Stimulated activated CD8-positive, alpha-beta memory T cell treated with anti-CD3 and anti-CD28 coated beads, Interleukin-7, amount 100 ng/mL, for 48 hours (primary cell): ENCODE results near the gene WDFY1.

Source experiments
- DNase-seq, 2 donors: peaks; one replicate each; pipeline ENCODE4 v3.0.0-alpha.2; 2020; ENCODE audit warnings: low read depth in 1 of 2; ENCODE audit errors: extremely low read depth in 1 of 2

Gene WDFY1

GRCh38 chr2:223932816-223933800 lies 12.0 kb downstream of the WDFY1 start:
- DNase-seq: no peak

DNA sequence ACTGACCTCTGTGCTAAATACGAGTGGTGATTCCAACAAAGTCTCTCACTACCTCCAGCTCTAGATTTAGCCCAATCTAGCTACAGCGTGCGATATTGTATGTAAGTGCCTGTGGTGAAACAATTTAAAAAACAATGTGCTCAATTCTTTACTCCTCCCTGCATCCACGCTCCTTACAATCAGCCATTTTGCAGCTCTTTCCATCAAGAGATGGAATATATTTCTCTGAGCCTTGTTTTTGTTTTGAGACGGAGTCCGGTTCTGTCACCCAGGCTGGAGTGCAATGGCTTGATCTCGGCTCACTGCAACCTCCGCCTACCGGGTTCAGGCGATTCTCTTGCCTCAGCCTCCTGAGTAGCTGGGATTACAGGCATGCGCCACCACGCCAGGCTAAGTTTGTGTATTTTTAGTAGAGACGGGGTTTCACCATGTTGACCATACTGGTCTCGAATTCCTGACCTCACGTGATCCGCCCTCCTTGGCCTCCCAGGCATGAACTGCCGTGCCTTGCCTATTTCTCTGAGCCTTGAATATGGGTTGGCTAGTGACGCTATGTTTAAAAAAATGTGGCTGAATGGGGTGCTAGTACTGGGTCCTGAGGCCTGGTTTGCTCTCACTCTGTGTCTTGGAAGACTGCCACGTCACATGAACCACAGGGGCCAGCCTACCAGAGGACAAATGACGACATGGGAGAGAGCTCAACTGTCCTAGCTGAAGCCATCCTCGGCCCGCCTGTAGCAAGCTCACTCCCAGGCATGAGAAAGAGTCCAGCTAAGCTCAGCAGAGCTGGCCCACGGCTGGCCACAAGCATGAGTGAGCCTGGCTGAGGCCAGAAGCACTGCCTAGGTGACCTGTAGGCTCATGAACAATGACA lies 14.8 kb downstream of the WDFY1 start:
- no peak for DNase-seq

DNA sequence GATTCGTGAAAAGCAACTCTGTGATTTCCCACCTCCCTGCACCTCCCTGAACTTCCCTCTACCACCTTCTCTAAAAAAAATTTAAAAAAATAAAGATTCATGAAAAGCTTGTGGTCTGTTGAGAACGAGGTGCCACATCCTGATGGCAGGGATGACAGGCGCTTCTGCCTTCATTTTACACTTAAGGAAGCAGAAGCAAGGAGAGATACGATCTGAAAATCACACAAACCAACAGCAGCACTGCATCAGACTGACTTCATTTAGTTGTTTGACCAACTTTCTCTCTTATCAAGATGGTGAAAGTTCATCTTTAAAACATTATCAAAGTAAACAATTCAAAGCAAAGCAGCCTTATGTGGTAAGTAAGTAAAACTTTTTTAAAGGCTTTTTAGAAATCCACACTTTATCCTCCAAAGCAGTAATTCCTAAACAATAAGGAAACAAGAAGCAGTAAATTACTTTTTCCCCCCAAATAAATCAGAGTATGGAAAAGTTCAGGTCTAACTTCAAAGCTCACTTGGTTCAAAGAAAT lies 15.5 kb downstream of the WDFY1 start:
- DNase-seq: no peak

DNA sequence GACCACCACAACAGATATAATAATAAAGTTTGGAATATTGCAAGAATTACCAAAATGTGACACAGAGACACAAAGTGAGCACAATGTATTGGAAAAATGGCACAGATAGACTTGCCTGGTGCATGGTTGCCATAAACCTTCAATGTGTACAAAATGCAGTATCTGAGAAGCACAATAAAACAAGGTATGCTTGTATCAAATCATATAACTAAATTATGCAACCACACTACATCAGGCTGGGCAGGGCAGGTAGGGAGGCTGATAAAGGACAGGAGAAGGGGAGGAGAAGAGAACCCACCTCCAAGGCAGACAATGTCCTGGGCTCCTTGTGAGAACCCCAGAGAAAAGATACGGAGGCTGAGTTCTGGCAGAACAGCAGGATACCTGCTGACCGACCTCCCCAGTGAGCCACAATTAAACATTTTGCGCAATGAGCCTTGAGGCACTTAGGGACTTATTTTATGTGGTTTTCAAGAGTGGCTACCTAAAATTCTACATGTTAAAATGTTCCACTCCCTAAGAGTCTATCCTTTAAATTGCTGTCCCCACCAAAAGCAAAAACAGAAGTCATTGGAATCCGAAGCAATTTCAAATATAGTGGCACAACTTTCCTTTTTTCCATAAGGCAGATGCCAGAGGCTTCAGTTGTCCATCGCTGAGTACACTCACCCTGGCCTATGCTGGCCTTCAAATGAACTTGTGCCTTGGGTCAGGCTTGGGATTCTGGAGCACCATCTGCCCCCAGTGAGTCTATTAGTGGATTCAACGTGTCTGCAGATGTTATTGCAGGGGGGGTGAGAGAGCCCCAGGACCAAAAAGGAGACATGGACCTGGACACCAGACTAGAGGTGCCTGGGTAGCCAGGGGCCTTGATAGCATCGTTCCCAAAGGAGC lies 16.8 kb downstream of the WDFY1 start:
- DNase-seq: no peak

- no peak for DNase-seq
Measured at GRCh38 chr2:223925106-223925505, 20.0 kb downstream of the WDFY1 start.

DNA sequence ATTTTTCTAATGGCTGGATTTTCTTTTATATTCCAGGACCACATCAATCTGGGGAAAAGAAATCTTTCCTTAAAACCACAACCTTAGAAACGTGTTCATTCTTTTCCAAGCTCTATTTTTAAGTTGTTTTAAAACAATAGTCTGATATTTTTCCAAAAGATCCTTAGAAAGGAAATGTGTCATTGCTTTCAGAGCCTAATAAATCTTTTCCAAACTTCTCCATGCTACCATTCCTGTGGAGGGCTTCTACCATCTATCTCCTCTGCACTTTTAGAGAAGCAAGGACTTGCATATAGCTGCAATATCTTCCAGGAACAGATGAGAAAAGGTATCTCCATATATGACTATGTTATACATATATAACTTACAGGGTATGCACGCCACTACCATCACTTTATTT lies 21.2 kb downstream of the WDFY1 start:
- DNase-seq: no peak

DNA sequence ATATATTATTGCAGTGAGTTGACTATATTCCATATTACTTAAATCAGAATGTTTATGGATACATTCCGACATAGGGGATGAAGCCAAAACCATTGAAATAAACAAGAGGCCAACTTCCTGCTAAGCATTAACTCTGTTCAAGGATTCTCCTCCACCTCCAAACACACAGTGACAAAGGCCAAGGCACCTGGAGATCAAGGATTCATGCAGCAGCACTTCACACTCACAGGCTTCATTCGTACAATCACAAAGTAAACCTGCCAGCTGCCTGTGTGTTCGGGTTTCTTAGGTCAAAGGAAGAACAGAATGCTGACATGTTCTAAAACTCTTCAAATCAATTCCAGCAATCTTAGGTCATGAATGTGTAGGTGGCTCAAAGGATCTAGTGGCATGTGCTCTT lies 22.8 kb downstream of the WDFY1 start:
- no peak for DNase-seq

DNA sequence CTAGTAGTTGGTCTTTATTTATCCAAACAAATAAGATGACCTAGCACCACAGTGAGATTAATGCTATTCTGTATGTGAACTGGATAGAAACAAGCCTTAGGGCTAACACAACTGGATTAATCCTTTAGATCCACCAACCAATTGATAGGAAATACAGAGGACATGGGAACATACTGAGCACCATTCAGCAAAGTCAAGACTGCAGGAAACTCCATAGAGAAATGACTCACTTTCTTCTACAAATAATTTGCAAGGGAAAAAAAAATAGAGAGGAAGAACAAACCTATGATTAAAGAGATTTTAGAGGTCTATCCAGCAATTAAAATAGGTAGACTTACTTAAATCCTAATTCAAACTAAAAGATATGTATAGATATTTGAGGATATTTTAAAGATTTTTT lies 23.9 kb downstream of the WDFY1 start:
- no peak for DNase-seq

DNA sequence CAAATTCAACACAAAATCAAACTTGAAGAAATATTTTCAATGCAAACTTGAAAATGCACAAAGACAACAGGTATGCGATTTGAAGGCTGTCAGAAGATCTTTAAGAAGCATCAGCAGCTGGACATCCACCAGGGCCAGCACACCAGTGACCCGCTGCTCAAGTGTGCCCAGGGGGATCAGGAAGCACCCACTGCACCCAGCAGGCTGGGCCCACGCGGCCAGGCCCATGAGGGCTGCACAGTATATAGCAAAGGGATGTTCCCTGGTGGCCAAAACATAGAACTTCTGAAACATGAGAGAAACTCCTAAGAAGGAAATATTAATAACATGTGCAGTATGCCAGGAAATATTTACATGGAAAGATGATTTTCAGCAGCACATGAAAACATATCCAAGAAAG lies 25.0 kb downstream of the WDFY1 start:
- no peak for DNase-seq

DNA sequence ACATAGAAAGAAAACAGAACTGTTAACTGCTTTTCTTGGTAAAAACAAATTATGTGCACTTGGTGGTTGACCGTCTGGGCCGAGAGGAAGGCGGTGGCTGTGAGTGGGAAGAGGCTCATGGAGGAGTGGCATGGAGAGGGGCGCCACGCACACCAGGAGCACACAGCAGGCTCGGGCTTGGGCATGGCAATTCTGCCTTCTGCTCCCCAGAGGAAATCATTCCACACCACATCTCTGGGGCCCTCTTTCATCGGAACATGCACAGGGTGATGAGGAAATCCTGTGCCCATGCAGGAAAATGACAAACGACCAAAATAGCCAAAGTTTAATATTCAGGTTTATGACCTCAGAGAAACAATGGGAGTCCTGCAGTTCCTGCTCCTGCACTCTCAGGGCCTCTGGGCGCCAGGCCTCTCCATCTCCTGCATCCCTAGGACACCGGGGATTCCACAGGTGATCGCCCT lies 26.4 kb downstream of the WDFY1 start:
- no peak for DNase-seq

GRCh38 chr2:223916181-223916920 lies 28.8 kb downstream of the WDFY1 start:
- DNase-seq: no peak

GRCh38 chr2:223915071-223915470 lies 30.1 kb downstream of the WDFY1 start:
- DNase-seq: no peak

DNA sequence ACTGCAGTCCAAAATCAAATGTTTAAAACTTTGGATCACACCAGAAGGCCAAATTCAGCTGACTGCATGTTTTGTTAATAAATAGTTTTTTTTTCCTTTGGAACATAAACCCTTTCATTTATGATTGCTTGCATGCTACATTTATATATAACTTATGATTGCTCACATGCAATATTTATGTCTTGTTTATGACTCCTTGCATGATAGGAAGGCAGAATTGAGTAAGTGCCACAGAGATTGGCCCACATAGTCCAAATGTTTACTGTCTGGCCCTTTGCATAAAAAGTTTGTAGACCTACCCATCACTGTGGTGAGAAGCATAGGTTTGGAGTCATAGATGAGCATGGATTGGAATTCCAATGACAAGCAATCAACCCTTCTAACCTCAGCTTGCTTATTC lies 30.8 kb downstream of the WDFY1 start:
- DNase-seq: no peak

DNA sequence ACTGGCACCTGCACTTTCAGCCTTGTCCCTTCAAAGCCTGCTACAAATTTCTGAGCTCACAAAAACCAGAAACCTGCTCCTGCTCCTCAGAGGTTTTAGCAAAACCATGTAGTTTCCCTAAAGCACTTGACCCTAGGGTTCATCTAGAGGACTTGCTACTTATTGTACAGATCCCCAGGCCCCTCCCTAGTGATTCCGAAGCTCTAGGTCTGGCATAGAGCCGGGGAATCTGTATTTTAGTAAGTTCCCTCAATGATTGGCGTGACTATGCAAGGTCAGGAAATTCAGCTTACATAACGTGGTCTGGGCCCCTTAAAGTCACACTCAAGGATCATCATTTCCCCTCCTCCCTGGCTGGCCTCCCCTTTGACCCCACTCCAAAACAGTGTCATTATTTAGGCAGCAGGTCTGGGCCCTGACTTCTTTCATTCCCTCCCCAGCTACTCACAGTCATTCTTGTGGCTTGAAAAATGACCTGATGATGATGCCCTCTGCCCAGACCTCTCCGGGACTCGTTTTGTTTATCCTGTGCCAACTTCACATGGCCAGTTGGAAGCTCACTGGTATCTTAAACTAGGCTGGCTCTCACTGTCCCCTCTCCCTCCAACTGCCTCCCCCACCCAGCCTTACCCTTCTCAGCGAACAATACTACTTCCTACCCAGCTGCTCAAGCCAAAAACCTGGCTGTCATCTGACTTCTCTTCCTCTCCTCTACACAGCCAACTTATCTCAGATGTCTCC lies 36.0 kb downstream of the WDFY1 start:
- no peak for DNase-seq

DNA sequence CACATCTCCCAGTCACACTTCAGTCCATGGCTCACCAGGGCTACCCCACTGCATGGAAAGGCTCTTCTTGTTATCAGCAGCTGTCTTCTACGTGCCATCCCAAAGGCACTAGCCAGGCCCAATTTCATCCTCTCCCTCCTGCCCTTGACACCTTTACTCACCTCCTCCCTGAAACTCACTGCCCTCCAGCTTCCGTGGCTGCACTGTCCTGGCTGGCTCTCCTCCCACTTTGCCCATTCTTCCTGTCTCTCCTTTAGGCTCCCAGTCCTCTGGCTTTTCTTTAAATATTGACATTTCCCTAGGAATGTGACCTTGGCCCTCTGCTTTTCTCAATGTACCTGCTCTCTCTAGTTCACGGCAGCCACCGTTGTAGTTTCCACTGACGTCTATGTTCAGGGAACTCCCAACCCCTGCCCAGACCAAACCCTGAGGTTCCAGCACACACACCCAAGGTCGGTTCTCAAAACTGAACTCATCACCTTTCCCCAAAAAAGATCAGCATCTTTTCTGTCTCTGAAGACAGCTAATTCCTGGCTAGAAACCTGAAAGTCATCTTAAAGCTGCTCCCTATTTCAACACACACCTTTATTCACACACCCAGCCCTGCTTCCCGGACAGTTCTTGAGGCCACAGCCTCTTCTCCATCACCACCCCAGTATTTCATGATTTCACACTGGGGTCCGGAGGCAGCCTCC lies 36.7 kb downstream of the WDFY1 start:
- DNase-seq: no peak

DNA sequence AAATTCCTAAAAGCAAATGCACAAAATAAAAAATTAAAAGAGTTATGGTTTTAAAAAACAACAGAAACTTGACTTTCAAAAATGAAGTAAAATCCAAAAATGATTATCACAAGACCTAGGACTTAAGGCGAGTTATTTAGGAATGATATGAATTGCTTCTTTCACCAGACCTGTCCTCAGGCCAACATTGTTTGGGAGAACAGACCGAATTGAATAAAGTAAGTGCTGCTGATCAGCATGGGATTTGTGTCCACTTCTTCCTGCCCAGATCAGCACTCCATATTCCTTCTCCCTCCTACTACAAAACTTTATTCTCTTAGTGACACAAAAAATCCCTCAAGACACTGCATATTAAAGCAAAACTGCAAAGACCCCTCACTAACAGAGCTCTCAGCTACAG lies 39.1 kb downstream of the WDFY1 start:
- DNase-seq: no peak

GRCh38 chr2:223901854-223902253 lies 43.3 kb downstream of the WDFY1 start:
- no peak for DNase-seq

DNA sequence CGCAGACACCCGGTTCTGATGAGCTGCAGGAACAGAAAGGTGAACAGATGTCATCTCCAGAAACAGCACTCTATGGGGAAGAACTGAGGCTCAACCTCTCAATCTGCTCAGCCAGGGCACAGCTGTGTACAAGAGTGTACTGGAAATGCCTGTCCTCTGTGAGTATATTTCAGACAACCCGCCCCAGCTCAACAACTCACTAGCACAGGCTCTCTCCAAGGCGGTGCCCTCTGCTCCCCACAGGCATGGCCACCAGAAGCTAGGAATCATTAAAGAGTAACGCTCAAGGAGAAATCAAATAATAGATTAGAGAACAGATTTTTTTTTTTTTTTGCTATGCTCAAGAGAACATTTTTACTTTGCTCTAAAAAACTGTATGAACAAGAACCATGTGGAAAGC lies 43.8 kb downstream of the WDFY1 start:
- DNase-seq: no peak
